CD4-positive, alpha-beta T cell treated with Interleukin-1 beta for 1 hour (primary cell): Measurements from ENCODE around the gene CNST.
A peak's percentile ranks its signal among the peaks of the same experiment; 100 is the strongest.
"Not testable (repeated sequence)": the region's sequence is repeated elsewhere in the genome, so short reads cannot be mapped to it uniquely, and the experiment has no call there.

Source experiments
- DNase-seq, 2 donors: peaks; one replicate each; pipeline ENCODE4 v3.0.0-alpha.2; 2020 to 2022

The CNST gene

GRCh38 chr1:246587606-246588005 is 21.4 kb downstream of the CNST start:
- DNase-seq: no peak

GRCh38 chr1:246588159-246588721 is 22.0 kb downstream of the CNST start:
- DNase-seq: no peak

- not testable (repeated sequence) for DNase-seq
Observed at GRCh38 chr1:246589919-246590318, 23.7 kb downstream of the CNST start.

- DNase-seq: no peak
Observed at GRCh38 chr1:246591047-246591446, 24.8 kb downstream of the CNST start.

GRCh38 chr1:246591504-246591903 is 25.2 kb downstream of the CNST start:
- DNase-seq: no peak

GRCh38 chr1:246591958-246592357 is 25.7 kb downstream of the CNST start:
- DNase-seq: no peak

- no peak for DNase-seq
Observed at GRCh38 chr1:246592695-246593094, 26.4 kb downstream of the CNST start.

- no peak for DNase-seq
Observed at GRCh38 chr1:246595146-246595545, 28.9 kb downstream of the CNST start.

- DNase-seq: no peak
Observed at GRCh38 chr1:246597340-246597739, 31.1 kb downstream of the CNST start.

GRCh38 chr1:246597971-246598370 is 31.7 kb downstream of the CNST start:
- DNase-seq: no peak

- DNase-seq: no peak
Observed at GRCh38 chr1:246599315-246599714, 33.1 kb downstream of the CNST start.

- no peak for DNase-seq
Observed at GRCh38 chr1:246600579-246600978, 34.3 kb downstream of the CNST start.

- DNase-seq: no peak
Observed at GRCh38 chr1:246602194-246602593, 35.9 kb downstream of the CNST start.

GRCh38 chr1:246605231-246605630 is 39.0 kb downstream of the CNST start:
- DNase-seq: not testable (repeated sequence)

GRCh38 chr1:246607462-246607861 is 41.2 kb downstream of the CNST start:
- peak in 1 of 2 donors; percentile 23 for DNase-seq

- DNase-seq: peak in 1 of 2 donors; percentile 59
Observed at GRCh38 chr1:246608616-246609376, 42.5 kb downstream of the CNST start.

GRCh38 chr1:246609632-246610031 is 43.4 kb downstream of the CNST start:
- no peak for DNase-seq

GRCh38 chr1:246613096-246613758 is 47.0 kb downstream of the CNST start:
- no peak for DNase-seq

GRCh38 chr1:246617156-246617555 is 50.9 kb downstream of the CNST start:
- DNase-seq: no peak

GRCh38 chr1:246617768-246618167 is 51.5 kb downstream of the CNST start:
- DNase-seq: no peak

GRCh38 chr1:246618240-246618808 is 52.1 kb downstream of the CNST start:
- no peak for DNase-seq

- no peak for DNase-seq
Observed at GRCh38 chr1:246622035-246622652, 55.9 kb downstream of the CNST start.

GRCh38 chr1:246624091-246624490 is 57.8 kb downstream of the CNST start:
- DNase-seq: no peak
